NB4 (cell line): ENCODE data around the gene RPS6KA2.

Experiments used
- DNase-seq: peaks from one replicate; pipeline ENCODE4 v3.0.0; 2010; ENCODE audit warnings: low read depth
- H3K4me3 ChIP-seq: one replicate; pipeline ENCODE4 v1.5.1; 2011; ENCODE audit warnings: mild to moderate bottlenecking, low read depth, low read length, moderate library complexity
- CTCF ChIP-seq: IDR thresholded peaks from one replicate; pipeline ENCODE4 v1.5.1; 2012; ENCODE audit warnings: low read depth, low read length
- MYC ChIP-seq: IDR thresholded peaks from 2 replicates; pipeline ENCODE4 v1.6.1; 2011; ENCODE audit warnings: low read depth, low read length
- POLR2A ChIP-seq: IDR thresholded peaks from 2 replicates; pipeline ENCODE4 v1.6.1; 2011; ENCODE audit warnings: mild to moderate bottlenecking; ENCODE audit not compliant: insufficient read length; ENCODE audit errors: extremely low read depth
- TF ChIP-seq, protein P1 (sequence below): IDR thresholded peaks from 2 replicates; pipeline ENCODE4 v1.6.1; 2011; ENCODE audit warnings: low read depth, low read length

Gene RPS6KA2

GRCh38 chr6:166647896-166648295 is 20.8 kb upstream of the RPS6KA2 start:
- H3K4me3 ChIP-seq, result no peak overlapping the region
- TF ChIP-seq, protein P1, sequence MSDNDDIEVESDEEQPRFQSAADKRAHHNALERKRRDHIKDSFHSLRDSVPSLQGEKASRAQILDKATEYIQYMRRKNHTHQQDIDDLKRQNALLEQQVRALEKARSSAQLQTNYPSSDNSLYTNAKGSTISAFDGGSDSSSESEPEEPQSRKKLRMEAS, result 0 out of 2 replicates have a peak, but pooled peaks have one; percentile 41
- TF ChIP-seq POLR2A, result no peak
- no peak for DNase-seq

DNA sequence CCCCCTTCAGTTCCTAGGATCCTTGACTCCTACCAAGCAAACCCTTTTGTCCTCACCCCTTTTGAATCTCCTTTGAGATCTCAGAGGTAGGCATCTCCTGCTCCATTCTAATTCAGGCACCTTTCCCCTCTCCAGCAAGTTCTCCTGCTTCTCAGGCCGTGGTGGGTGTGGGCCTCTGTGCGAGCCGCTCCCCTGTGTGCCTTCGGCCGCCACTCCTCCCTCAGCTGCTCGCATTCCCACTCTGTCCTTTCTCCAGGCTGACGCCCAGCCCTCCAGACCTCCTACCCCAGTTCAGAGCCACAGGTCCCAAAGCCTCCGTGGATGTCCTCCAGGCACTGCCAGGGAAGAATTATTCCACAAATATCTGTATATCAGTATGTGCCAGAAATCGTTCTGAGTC is 19.7 kb upstream of the RPS6KA2 start:
- no peak for DNase-seq
- TF ChIP-seq, protein P1, result no peak
- no peak for TF ChIP-seq MYC
- no peak for TF ChIP-seq POLR2A
- no peak for TF ChIP-seq CTCF

GRCh38 chr6:166645896-166646295 is 18.8 kb upstream of the RPS6KA2 start:
- no peak for DNase-seq
- TF ChIP-seq POLR2A (no peak), CTCF (no peak), MYC (no peak)
- TF ChIP-seq, protein P1, result no peak
- H3K4me3 ChIP-seq, result no peak overlapping the region

More for the DNA sequence above, 19.7 kb upstream of the RPS6KA2 start:
- no peak overlapping the region for H3K4me3 ChIP-seq

GRCh38 chr6:166644681-166645080 is 17.6 kb upstream of the RPS6KA2 start:
- no peak overlapping the region for H3K4me3 ChIP-seq
- DNase-seq, result no peak
- TF ChIP-seq MYC (no peak), POLR2A (no peak)
- TF ChIP-seq, protein P1, result no peak

GRCh38 chr6:166643891-166644590 is 17.0 kb upstream of the RPS6KA2 start:
- no peak overlapping the region for H3K4me3 ChIP-seq
- no peak for DNase-seq
- no peak for TF ChIP-seq POLR2A
- no peak for TF ChIP-seq MYC
- TF ChIP-seq, protein P1, result no peak
- no peak for TF ChIP-seq CTCF

DNA sequence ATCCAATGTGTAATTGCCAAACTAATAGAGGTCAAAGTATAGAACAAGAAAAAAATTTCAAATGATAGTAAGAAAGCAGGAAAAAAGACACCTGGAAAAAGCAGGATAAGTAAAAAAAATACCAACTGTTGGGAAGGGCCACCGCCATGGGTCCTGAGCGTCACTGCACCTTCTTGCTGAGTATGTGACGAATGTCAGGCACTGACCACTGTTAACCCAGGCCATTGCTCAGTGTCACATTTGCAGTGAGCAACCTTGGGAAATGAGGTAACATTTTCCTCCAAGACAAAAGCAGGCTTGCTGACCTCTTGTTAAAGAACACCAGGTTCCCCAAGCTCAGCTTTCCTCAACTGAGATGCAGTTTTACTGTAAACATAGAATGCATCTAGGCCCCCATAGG is 15.6 kb upstream of the RPS6KA2 start:
- TF ChIP-seq, protein P1, result no peak
- TF ChIP-seq MYC (no peak), POLR2A (no peak), CTCF (no peak)
- DNase-seq, result no peak

More for the DNA sequence above, 15.6 kb upstream of the RPS6KA2 start:
- no peak overlapping the region for H3K4me3 ChIP-seq
